ENCODE measurements around the gene APPBP2.
"Not testable (repeated sequence)": the region's sequence is repeated elsewhere in the genome, so short reads cannot be mapped to it uniquely, and the experiment has no call there.

APPBP2 gene, protein sequence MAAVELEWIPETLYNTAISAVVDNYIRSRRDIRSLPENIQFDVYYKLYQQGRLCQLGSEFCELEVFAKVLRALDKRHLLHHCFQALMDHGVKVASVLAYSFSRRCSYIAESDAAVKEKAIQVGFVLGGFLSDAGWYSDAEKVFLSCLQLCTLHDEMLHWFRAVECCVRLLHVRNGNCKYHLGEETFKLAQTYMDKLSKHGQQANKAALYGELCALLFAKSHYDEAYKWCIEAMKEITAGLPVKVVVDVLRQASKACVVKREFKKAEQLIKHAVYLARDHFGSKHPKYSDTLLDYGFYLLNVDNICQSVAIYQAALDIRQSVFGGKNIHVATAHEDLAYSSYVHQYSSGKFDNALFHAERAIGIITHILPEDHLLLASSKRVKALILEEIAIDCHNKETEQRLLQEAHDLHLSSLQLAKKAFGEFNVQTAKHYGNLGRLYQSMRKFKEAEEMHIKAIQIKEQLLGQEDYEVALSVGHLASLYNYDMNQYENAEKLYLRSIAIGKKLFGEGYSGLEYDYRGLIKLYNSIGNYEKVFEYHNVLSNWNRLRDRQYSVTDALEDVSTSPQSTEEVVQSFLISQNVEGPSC

DNA sequence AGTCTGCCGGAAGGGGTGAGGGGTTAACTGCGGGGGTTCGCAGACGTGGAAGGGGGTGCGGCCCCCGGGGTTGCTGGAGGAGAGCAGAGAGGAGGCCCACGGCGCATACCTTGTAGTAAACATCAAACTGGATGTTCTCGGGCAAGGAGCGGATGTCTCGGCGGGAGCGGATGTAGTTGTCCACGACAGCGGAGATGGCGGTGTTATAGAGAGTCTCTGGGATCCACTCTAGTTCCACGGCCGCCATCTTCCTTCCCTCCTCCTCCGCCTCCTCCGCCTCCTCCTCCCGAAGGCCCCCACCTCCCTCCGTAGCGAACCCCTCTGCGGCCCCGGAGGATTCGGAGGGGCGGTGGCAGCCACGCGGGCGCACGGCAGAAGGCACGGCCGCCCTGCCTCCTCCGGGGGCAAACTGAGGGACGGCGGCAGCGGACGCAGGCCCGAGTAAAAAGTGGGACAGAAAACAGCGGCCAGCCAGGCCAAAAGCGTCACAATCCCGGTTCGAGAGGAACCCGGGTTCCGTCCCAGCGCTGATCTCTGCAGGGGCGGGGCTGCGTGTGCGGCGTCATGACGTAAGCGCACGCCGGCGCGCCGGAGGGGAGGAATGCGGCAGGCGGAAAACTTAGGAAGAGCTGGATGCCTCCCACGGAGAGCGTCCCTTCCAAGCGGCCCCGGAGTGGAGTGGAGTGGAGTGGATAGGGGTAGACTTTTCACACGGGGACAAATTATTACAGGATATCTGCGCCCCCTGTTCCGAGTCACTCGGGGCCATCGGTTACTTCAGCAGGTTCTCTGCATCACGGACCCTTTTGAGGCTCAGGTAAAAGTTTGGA is at the start of gene APPBP2:
Gene APPBP2 (minus strand): TSS at position 558 of the 830 bp plus-strand sequence. CDS start 311 bp downstream, at position 247.
- DNase-seq (ENCODE audit: low spot score): peak; percentile 92

DNA sequence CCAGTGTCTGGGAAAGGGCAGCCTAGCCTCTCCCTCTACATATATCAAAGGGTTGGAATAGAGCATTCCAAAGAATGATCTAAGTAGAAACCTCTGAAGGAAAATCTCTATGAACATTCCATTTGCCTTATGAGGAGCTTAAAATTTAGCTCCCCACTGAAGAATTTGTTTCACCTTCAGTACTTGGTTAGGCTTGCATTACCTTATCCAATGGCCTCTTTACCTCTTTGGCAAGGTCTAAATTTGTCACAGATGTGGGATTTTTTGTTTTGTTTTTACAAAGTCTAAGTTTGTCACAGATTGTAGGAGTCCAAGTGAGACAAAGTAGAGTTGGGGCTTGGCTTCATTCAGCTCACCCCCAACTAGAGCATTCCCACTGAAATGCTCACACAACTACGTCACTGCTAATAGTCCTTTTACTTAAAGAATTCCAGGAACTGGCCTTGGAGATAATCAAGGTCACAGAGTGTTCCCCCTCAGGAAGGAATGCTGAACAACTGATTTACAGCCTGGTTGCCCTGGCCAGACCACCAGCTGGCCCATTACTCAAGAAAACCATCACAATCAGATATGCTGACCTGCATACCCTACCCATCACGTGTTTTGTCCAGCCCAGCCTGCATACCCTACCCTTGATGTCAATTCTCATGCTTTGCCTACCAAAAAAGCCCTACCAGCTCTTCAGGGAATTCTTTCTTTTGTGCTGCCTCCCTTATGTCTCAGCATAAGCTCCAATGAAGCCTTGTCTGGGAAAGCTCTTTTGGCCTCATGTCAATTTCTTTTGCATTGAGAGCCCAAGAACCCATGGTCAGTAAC is 47.4 kb upstream of the APPBP2 start:
- no peak for DNase-seq (ENCODE audit: low spot score)

DNA sequence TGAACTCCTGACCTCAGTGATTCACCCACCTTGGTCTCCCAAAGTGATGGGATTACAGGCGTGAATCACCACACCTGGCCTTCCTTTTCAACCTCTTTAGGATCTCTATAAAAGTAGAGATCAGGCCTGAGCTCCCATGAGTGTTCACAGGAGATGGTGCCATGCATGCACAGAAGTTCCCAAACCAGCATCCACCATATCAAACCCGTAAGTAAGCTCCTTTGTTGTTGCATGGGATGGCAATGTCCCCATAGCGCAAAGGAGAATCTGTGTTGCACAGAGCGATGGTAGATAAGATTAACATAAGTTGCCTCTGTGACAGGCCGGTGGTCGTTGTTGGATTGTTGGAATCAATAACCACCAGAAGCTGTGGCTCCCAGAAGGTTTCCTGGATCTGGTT is 39.2 kb upstream of the APPBP2 start:
- DNase-seq (ENCODE audit: low spot score): no peak

DNA sequence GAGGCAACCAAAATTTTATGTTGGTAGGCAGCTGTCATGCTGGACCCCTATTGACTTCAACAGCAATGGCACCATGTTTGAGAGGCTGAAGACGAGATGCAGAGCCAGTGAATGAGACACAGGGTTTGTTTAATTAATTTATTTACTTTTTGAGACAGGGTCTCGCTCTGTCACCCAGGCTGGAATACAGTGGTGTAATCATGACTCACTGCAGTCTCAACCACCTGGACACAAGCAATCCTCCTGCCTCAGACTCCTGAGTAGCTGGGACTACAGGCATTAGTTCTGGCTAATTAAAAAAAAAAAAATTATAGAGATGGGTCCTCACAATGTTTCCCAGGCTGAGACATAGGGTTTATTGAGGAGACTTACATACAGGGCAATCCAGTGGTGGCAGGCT is 37.7 kb upstream of the APPBP2 start:
- DNase-seq (ENCODE audit: low spot score): no peak

DNA sequence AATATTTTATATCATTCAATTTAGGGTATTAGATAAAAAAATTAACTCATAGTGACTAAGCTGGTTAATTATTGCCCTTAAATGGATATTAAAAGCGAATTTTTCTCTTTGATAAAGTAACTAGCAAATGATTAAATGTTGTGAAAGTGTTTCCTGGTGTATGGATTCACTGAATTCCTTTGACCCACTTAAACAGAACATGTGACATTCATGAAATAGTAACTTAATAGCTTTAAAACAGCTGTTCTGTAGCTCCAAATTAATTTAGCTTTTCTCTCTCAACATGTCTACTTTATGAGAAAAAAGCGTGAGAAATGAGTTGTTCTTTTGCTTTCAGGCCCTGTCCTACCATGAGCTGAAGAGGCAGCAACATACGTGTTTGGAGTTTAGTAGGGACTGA is 36.4 kb upstream of the APPBP2 start:
- DNase-seq (ENCODE audit: low spot score): no peak

DNA sequence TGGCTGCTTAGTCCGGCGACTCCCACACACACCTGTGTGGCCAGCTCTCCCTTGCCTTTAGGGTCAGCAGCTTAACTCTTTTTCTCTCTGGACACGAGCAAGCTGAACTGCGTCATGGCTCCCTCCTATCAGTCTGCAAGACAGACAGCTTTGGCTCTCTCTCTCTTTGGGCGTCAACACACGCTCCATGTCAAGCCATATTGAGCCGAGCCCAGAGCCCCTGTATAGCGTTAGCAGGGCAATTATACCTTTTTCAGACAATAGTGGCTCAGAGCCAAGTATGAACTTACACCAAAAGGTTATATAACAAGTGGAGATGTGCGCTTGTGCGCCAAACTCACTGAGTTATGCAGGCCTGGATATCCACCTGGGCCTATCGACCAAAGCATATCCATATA is 34.8 kb upstream of the APPBP2 start:
- no peak for DNase-seq (ENCODE audit: low spot score)

DNA sequence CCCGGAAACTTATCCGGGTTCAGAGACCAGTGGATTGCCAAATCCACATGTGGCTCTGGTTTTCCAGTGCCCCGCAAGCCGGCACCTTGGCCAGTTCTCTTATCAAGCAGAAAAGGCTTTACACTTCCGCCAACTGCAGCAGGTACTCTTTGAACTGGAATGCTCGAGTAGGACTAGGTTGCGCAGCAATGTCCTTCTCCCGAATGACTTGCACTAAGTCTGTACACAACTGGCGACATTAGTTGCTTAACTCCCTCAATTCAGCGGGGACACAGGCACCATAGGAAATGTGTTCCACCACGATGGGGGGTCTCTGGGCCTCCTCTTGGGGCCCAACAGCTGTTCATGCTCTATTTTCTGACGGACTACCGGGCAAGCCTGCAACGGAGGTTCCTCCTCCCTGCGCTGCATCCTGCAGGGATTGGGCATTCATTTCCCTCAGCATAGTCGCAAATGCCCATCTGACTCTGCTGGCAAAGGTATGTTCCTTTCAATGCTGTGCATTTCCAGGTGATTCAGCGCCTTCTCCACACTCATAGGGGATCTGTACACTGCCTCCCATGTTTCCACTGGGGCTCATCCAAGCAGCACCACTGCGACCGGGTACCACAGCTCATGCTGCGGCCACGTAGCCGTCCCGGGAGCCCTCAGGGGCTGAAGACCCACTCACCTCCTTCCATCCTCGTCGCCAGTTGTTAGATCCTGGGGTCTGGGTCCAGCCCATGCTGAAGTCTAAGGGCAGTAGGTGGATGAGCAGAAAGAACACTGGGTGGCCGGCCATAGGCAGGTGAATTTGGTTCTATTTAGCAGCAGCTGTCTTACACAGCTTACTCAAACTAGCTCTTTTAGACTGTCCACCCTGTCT is 34.2 kb upstream of the APPBP2 start:
- no peak for DNase-seq (ENCODE audit: low spot score)

DNA sequence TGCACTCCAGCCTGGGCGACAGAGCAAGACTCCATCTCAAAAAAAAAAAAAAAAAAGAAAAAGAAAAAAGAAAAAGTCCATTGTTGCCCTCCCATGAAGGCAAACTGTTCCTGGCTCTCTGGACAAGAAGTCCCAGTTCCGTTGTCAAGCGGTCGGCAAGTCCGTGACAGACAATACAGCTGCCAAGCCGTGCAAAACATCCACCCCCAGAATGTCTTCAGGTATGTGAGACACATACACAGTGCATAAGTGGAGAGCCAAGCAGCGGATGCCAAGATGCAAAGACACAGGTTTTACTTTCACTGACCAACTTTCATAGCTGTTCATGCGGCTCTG is 33.6 kb upstream of the APPBP2 start:
- DNase-seq (ENCODE audit: low spot score): no peak

DNA sequence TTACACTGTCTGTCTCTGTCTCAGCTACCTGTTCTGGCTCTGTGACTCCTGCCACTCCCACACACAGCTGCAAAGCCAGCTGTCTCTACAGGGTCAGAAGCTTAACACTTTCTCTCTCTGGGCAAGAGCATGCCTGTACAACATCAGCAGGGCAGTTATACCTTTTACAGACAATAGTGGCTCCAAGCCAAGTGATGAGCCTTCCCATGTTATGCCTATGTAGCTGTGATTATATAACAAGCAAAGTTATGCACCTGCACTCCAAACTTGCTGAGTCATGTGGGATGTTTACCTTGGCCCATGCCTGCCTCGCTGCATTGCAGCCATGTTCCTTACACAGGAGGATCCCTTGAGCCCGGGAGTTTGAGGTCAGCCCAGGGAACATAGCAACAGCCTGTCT is 31.8 kb upstream of the APPBP2 start:
- DNase-seq (ENCODE audit: low spot score): no peak

DNA sequence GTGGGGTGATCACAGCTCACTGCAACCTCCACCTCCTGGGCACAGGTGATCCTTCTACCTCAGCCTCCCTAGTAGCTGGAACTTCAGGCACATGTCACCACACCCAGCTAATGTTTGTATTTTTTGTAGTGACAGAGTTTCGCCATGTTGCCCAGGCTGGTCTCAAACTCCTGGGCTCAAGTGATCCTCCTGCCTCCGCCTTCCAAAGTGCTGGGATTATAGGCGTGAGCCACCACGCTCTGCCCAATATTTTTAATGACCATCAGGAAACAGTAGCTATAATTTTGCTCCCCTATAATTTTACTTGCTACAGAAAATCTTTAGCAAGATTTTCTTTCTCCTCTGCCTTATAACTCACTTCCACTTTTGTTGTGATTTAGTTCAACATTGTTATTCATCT is 29.7 kb upstream of the APPBP2 start:
- no peak for DNase-seq (ENCODE audit: low spot score)

DNA sequence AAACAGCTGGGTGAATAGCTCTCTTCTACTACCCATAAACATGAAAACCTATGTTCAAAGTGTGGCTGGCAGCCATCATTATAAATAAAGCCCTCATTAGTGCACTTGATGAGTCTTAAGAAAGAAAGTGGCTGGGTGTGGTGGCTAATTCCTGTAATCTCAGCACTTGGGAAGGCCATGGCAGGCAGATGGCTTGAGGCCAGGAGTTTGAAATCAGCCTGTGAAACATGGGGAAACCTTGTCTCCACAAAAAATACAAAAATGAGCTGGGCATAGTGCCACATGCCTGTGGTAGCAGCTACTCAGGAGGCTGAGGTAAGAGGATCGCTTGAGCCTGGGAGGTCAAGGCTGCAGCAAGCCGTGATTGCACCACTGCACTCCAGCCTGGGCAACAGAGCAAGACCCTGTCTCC is 28.3 kb upstream of the APPBP2 start:
- no peak for DNase-seq (ENCODE audit: low spot score)

DNA sequence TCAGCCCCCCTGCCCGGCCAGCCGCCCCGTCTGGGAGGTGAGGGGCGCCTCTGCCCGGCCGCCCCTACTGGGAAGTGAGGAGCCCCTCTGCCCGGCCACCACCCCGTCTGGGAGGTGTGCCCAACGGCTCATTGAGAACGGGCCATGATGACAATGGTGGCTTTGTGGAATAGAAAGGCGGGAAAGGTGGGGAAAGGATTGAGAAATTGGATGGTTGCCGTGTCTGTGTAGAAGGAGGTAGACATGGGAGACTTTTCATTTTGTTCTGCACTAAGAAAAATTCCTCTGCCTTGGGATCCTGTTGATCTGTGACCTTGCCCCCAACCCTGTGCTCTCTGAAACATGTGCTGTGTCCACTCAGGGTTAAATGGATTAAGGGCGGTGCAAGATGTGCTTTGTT is 26.2 kb upstream of the APPBP2 start:
- not testable (repeated sequence) for DNase-seq (ENCODE audit: low spot score)

DNA sequence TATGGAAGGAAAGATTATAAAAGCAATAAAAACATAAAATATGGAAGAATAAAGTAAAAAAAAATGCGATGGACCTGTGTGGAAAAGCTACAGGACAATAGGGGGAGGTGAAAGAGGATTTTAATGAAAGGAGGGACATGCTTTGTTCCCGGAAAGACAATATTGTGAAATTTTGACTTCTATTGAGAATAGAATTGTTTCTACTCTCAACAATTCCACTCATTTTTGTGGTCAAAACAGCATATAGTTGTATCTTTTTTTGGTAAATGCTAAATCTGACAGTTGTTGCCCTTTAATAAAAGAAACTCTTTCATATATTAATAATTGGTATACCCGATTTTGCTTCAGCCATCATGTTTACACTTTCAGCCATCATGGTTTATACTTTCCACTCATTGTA is 22.9 kb upstream of the APPBP2 start:
- DNase-seq (ENCODE audit: low spot score): no peak

DNA sequence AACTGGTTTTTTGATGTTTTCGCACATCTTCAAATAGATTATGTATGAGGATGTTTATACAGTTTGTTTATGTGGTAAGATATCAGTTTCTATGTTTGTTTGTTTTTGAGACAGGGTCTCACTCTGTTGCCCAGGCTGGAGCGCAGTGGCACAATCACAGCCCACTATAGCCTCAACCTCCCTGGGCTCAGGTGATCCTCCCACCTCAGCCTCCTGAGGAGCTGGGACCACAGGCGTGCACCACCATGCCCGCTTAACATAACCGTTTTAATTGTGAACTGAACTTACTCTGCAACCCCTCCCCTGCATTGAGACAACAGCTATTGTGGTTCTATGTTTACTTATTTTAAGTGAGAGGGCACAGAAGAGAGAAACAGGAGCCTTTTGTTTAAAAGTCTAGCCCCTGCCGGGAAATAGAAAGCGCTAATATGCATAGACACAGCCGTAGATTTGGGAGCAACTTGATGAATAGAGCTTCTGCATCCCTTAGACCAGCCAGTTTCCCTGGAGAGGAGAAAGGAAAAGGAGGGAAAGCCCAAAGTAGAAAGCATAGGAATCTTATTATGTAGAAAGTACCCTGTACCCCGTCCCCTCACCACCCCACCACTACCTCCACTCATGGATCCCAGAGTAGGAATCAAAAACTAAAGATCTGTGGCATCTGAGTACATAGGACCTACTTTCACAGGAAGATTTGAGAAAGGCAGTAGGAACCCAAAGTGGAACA is 19.6 kb upstream of the APPBP2 start:
- DNase-seq (ENCODE audit: low spot score): peak; percentile 47

DNA sequence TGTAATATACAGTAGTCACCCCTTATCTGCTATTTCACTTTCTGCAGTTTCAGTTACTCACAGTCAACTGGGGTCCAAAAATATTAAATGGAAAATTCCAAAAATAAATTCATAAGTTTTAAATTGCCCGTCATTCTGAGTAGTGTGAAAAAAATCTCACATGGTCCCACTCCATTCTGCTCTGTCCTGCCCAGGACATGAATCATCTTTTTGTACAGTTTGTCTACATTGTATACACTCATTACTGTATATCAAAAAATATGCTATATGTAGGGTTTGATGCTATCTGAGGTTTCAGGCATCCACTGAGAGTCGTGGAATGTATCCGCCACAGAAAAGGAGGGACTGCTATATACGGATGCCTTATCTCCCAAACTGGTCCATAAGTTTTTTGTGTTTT is 16.0 kb upstream of the APPBP2 start:
- DNase-seq (ENCODE audit: low spot score): no peak

DNA sequence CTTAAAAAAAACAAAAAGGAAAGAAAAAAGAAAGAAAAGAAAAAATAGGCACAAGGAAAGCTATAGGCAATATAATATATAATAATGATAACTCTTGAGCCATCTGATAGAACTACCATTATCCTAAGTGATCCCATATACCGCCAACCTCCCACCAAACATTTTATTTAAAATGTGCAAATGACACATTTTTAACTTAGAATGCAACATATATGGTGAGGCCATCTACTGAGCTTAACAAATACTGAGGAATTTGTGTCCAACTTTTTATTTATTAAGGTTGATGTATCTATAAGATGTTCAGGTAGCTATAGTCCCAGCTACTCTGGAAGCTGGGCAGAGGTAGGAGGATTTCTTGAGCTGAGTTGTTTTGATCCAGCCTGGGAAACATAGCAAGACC is 14.4 kb upstream of the APPBP2 start:
- no peak for DNase-seq (ENCODE audit: low spot score)

DNA sequence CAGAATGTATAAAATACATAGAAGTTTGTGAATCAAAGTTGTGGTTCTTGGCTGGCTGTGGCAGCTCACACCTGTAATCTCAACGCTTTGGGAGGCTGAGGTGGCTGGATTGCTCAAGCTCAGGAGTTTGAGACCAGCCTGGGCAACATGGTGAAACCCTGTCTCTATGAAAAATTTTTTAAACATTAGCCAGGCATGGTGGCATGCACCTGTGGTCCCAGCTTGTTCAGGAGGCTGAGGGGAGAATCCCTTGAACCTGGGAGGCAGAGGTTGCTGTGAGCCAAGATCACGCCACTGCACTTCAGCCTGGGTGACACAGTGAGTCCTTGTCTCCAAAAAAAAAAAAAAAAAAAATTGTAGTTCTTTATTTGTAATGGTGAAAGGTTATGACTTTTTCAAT is 13.8 kb upstream of the APPBP2 start:
- no peak for DNase-seq (ENCODE audit: low spot score)

DNA sequence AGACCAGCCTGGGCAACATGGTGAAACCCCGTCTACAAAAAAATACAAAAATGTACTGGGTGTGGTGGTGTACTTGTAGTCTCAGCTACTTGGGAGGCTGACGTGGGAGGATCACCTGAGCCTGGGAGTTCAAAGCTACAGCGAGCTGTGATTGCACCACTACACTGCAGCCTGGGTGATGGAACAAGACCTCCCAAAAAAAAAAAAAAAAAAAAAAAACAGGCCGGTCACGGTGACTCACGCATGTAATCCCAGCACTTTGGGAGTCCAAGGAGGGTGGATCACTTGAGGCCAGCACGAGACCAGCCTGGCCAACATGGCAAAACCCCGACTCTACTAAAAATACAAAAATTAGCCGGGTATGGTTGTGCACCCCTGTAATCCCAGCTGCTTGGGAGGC is 12.7 kb upstream of the APPBP2 start:
- DNase-seq (ENCODE audit: low spot score): no peak

DNA sequence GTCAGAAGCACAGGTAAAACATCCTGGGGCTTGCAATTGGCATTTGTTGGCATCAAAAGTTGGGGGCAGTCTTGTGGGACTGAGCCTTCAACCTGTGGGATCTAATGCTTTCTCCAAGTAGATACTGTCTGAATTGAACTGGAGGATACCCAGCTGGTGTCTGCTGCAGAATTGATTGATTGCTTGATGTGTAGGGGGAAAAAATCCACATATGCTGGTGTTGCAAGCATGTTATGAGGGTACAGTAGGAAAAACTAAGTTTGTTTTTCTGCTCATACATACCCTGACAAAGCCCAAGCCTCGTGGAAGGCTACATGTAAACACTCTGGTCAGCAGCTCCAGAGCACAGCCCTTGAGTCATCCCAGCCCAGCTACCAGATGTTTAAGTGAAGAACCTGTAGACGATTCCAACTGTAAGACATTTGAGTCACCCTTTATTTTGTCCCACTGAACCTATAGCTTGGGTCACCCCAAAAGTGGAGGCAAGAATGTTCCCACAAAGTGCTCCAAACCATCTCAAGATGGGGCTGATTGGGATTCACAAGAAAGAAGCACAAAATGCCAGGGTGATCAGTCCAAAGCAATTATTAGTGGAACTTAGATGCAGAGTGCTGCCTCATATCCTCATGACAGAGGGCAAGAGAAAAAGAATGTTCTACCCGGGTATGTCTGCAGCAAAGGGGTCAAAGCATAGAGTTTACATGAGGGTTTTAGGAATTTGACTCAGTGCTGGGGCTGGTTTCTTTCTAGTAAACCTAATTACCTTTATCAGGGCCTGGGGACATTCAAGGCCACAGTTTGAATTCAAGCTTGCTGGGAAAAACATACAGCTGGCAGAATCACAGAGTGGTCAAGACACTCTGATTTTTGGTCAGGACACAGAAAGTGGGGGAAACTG is 9.6 kb upstream of the APPBP2 start:
- no peak for DNase-seq (ENCODE audit: low spot score)
